HG03025 (cell line): ENCODE results near the gene PPM1D.
"Not testable (repeated sequence)": the region's sequence is repeated elsewhere in the genome, so short reads cannot be mapped to it uniquely, and the experiment has no call there.

Experiments
- ATAC-seq: cut with Tn5 transposase; IDR thresholded peaks from one replicate; pipeline ENCODE4 v1.9.1; 2021; ENCODE audit warnings: mild to moderate bottlenecking, moderate library complexity; ENCODE audit not compliant: unreplicated experiment, low FRiP score

Gene PPM1D

DNA sequence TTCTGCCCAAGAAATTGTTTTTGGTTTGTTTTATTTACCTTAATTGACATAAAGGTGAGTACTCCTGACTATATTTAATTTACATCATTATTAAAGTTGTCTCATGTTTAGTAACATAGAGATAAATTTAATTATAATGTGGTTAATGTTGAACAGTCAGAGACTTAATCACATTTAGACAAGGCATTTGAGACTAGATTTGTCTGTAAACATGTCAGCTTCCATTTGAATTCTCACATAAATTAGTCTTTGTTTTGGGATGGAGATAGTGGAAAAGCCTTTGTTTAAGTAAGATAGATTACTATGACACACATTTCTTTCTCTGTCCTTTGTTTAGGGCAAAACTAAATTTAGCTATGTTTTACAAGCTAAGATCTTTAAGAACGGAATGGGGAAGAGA, 59.2 kb downstream of the PPM1D start:
- ATAC-seq: no peak

DNA sequence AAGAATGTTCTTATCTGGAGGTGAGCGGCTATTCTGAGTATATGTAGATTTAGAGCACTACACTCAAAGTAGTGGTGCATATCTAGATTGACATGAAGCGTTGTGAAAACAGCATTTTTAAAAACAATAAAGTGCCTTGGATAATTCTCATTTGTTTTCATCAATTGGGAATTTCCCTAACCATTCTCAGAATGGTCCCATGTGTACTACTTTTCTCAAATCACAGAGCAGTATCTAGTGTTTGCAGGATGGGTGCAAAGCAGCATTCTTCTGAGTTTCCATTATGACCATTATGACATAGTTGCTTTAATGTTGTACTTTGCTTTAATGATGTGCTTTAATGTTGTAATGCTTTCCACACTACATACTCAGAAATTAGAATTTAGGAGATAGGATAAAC, 61.5 kb downstream of the PPM1D start:
- ATAC-seq: no peak

DNA sequence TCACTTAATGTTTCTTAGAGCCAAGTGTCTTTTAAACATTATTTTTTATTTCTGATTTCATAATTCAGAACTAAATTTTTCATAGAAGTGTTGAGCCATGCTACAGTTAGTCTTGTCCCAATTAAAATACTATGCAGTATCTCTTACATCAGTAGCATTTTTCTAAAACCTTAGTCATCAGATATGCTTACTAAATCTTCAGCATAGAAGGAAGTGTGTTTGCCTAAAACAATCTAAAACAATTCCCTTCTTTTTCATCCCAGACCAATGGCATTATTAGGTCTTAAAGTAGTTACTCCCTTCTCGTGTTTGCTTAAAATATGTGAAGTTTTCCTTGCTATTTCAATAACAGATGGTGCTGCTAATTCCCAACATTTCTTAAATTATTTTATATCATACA, 64.0 kb downstream of the PPM1D start:
- ATAC-seq: no peak

DNA sequence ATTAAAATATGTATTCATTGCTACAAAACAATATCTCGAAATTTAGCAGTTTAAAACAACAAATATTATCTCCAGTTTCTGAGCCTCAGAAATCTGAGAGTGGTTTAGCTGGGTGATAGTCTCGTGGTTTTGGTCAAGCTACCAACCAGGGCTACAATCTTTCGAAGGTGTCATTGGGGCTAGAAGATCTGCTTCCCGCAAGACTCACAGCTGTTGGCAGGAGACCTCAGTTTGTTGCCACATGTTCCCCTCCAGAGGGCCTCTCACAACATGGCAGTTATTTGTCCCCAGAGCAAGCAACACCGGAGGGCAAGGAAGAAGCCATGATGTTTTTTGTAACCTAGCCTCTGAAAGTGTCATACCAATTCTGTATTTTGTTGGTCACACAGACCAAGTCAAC, 65.6 kb downstream of the PPM1D start:
- ATAC-seq: no peak

DNA sequence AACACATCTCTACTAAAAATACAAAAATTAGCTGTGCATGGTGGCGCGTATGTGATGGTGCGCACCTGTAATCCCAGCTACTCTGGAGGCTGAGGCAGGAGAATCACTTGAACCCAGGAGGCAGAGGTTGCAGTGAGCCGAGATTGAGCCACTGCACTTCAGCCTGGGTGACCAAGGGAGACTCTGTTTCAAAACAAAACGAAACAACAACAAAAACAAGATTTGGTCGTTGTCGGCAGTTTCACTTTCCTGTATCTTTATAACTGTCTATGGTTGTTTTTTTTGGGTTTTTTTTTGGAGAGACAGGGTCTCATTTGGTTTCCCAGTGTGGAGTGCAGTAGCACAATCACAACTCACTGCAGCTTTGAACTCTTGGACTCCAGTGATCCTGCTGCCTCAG, 68.7 kb downstream of the PPM1D start:
- not testable (repeated sequence) for ATAC-seq

DNA sequence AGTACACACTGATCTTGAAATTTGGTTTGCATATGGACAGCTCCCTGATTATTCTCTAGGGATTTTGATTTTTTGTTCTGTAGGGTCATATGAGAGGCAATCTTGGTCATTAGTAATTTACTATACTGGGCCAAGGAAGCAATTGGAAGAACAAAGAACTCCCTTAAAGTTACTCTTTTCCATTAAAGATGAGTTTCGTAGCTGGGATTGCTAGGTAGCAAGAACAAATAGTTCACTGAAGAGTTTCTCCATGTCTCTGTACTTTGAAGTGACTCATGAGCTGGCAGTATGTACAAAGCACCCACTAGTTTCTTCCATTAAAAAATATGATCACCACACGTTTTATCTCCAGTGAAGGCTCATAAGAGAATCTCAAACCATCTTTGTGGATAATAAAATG, 71.5 kb downstream of the PPM1D start:
- ATAC-seq: no peak

DNA sequence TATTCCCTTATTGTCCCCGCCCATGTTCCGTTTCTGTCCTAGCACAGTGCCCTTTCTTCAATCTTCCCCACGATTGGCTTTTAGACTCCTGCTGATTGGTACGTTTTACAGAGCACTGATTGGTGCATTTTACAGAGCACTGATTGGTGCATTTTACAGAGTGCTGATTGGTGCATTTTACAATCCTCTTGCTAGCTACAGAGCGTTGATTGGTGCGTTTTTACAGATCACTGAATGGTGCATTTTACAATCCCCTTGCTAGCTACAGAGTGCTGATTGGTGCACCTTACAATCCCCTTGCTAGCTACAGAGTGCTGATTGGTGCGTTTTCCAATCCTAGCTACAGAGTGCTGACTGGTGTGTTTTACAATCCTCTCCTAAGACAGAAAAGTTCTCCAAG, 74.6 kb downstream of the PPM1D start:
- ATAC-seq: not testable (repeated sequence)

DNA sequence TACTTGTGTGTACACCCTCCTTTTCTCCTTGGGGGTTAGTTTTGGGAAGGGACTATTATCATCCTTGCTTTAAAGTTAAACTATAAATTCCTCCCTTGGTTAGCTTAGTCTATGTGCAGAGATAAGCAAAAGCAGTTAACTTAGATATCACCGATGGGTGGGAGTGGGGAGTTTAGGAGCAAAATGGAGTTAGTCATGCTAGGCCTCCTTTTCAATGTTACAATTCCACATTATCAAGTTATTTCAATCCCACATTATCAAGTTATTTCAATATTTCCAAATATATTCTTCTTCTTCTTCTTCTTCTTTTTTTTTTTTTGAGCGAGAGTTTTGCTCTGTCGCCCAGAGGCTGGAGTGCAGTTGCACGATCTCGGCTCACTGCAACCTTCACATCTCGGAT, 76.0 kb downstream of the PPM1D start:
- ATAC-seq: no peak

DNA sequence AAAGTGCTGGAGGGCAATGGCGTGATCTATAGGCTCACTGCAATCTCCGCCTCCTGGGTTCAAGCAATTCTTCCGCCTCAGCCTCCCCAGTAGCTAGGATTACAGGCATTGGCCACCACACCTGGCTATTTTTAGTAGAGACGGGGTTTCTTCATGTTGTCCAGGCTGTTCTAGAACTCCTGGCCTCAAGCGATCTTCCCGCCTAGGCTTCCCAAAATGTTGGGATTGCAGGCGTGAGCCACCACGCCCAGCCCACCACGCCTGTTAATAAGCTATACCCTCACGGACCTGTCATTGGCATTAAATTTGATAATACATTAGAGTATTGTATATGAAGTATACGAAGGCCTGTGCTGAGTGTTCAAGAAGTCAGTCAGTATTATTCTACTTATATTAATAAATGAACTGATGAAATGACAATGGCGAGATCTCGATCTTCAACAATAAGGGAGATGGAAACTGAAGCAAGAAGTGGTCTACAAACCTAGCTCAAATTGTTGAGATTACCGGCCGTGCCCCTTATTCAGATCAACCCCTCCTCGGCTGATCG, 76.8 kb downstream of the PPM1D start:
- ATAC-seq: no peak

DNA sequence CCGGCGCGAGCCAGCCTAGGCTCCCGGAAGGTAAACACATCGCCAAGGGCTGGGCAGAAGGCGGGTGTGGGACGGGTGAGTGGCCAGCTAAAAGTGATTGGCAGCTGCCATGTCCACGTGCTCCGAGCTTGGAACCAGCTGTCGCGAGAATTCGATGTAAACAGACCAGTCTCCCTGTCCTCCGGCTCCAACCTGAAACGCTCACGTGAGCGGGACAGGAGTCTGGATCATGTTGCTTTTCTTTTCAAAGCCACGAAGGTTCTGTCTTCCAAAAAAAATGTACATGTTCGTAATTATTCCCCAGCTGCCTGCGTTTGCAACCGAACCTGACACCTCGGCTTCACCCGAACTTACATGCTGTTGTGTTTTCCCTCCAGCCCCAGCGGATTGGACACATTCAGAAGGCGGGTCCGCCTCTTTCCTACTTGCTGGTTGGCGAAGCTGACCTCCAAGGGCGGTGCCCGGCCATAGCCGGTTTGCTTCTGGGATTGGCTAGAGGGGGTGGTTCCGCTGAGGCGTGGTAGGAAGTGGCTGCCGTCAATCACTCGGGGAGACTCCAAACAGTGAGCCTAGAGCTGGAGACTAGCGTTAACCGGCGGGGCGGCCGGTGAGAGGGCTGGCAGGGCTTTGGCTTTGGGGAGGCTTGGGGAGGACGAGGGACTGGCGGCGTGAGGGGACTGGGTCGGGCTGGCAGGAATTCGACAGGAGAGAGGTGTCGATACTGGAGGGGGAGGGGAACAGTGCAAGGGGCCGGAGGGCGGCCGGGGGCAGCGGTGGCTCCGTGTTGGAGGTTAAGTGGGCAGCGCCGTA, 77.5 kb downstream of the PPM1D start, which contains the start of gene BCAS3:
Gene BCAS3, plus strand, starts transcription at position 544 of the 810 bp plus-strand sequence.
- ATAC-seq: peak; percentile 93

DNA sequence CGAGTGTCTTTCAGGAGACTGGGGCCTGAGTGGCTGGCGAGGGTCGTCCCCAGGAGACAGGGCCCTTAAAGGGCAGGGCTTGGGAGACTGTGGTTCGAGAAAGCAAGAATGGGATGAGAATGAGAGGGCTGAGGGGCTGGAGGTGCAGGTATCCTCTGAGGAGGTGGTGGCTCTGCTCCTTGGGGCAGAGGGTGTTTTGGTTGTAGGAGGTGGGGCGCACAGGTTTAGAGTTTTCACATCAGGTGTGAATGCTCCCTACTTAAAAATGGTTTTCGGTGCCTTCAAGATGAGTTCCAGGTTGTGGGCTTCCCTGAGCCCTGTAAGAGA, 78.1 kb downstream of the PPM1D start:
- no peak for ATAC-seq

DNA sequence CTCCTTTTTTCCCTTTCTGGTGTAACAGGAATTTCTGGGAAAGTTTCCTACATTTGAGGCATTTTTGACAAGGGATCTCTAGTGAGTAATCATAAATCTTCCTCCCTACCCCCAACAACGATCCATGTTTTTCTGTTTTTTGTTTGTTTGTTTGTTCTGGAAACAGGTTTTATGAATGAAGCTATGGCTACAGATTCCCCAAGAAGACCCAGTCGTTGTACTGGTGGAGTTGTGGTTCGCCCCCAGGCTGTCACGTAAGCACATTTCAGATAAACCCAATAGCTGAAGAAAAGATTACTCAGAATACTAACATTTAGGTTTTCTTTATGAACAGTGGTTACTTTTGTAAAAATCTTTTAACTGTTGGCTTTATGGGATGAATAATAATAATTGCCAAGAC, 79.3 kb downstream of the PPM1D start:
- no peak for ATAC-seq

DNA sequence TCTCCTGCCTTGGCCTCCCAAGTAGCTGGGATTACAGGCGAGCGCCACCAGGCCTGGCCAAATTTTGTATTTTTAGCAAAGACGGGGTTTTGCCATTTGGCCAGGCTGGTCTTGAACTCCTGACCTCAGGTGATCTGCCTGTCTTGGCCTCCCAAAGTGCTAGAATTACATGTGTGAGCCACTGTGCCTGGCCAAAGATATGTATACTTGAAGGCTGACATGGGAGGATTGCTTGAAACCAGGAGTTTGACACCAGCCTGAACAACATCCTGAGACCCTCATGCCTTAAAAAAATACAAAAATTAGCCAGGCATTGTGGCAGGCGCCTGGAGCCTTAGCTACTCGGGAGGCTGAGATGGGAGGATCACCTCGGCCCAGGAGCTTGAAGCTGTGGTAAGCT, 80.8 kb downstream of the PPM1D start:
- no peak for ATAC-seq

DNA sequence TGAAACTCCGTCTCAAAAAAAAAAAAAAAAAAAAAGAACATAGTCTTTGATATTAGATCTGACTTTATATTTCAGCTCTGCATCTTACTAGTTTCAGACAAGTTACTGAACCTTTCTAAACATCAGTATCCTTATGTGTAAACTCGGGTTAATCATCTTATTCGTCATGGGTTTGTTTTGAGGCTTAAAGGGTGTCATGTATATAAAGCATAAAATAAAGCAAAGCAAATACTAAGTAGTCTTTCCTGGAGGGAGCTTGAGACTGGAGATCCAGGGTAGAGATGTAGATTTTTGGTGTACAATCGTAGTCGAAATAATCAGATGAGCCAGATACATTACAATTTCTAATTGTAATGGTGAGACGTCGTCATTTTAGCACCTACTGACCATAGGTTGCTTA, 85.4 kb downstream of the PPM1D start:
- ATAC-seq: no peak

DNA sequence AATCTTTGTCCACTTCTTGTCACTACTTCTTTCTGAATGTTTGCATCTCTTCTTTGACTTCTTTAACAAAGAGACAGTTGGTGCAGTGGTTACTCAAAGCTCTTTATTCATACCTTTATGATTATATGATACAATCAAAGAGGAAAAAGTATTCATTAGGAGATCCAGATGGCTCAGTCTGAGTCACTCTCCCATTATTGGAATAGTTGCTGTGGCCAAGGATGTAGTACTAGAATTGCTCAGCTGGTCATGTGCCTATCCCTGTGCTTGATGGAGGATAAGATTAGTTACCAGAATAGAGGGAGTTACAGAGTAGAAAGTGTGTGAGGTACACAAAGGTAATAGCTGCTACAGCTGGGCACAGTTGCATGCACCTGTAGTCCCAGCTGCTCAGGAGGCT, 96.0 kb downstream of the PPM1D start:
- ATAC-seq: no peak

DNA sequence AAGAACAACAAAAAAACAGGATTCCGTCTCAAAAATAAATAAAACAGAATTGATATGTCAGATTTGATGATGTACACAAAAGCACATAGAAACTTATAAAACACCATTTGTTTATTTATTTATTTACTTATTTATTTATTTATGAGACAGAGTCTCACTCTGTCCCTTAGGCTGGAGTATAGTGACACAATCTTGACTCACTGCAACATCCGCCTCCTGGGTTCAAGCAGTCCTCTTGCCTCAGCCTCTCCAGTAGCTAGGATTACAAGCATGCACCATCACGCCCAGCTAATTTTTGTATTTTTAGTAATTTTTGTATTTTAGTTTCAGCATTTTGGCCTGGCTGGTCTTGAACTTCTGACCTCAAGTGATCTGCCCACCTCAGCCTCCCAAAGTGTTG, 99.1 kb downstream of the PPM1D start:
- ATAC-seq: no peak

DNA sequence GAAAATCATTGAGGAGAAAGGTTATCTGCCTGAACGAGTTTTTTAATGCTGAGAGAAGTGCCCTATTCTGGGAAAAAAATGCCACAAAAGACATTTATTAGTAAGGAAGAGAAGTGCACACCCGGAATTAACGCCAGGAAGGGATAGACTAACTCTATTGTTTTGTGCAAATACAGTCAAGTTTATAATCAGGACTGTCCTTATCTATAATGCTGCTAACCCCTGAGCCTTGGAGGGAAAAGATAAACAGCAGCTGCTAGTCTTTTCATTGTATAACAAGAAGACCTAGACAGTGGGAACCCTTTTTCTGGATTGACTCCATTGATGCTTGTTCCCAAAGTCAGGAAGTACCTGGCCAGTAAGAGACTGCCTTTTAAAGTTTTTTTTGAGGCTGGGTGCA, 104.2 kb downstream of the PPM1D start:
- ATAC-seq: no peak

DNA sequence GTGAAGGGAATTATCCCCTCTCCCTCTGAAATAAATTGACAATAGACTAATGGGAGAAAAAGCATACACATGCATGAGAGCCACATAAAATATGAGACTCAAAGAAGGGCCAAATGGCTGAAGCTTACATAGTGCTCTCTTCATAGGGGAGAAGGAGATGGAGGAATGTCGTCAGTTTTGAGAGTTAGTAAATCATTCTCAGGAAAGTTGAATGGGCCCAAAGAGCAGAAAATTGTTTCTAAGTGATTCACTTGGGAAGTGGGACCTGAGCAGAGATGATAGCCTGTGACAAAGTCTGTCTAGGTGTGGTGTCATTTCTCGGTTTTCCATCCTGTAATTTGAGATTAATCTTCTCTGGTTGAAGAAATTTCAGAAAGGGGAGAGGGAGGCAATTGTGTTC, 112.7 kb downstream of the PPM1D start:
- ATAC-seq: no peak

DNA sequence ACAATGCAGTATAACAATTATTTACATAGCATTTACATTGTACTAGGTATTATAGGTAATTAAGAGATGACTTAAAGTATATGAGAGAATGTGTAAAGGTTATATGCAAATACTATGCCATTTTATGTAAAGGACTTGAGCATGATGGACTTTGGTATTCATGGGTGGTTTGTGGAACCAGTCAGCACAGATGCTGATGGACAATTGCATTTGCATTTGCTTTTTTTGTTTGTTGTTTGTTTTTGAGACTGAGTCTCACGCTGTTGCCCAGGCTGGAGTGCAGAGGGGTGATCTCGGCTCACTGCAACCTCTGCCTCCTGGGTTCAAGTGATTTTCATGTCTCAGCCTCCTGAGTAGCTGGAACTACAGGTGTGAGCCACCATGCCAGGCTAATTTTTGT, 113.6 kb downstream of the PPM1D start:
- no peak for ATAC-seq
